Gastrocnemius medialis (tissue), 4 donors: Measurements from ENCODE around the gene PPIP5K1. TPM values are rescaled to one million over a fixed set of nuclear protein-coding genes. Genes with fewer than 3 reads are reported as not detected.

ENCODE experiments used
- ATAC-seq, 2 donors: fragments of 150-250 bp; one replicate each; pipeline ENCODE4 v1.9.1; 2016
- DNase-seq, 2 donors: peaks; one replicate each; pipeline ENCODE4 v3.0.0-alpha.2; 2019
- H3K27ac ChIP-seq, 4 donors: fragments of 200-600 bp; sonication (generic); 1 replicate in 1 of 4; 2 replicates in 3 of 4; pipeline ENCODE4 v1.5.1; 2016 to 2018; ENCODE audit warnings: mild to moderate bottlenecking in 2 of 4, moderate library complexity in 1 of 4
- H3K27me3 ChIP-seq, 3 donors: fragments of 200-600 bp; sonication (generic) in 2 of 3; 1 replicate in 1 of 3; 2 replicates in 2 of 3; pipeline versions ENCODE4 v1.5.1 to v1.6.0; 2016 to 2019; ENCODE audit warnings: mild to moderate bottlenecking in 1 of 3, moderate library complexity in 1 of 3
- H3K36me3 ChIP-seq, 2 donors: fragments of 200-600 bp; sonication (generic) in 1 of 2; one replicate each; pipeline ENCODE4 v1.5.1; 2017 to 2018
- H3K4me1 ChIP-seq, 2 donors: fragments of 200-600 bp; sonication (generic) in 1 of 2; one replicate each; pipeline ENCODE4 v1.5.1; 2016 to 2017; ENCODE audit warnings: mild to moderate bottlenecking in 2 of 2
- H3K4me3 ChIP-seq, 4 donors: fragments of 200-600 bp; sonication (generic) in 3 of 4; 1 replicate in 1 of 4; 2 replicates in 3 of 4; pipeline ENCODE4 v1.5.1; 2016 to 2019; ENCODE audit warnings: mild to moderate bottlenecking in 2 of 4
- H3K9me3 ChIP-seq, 3 donors: fragments of 200-600 bp; sonication (generic) in 2 of 3; 1 replicate in 1 of 3; 2 replicates in 2 of 3; pipeline ENCODE4 v1.5.1; 2016 to 2019
- CTCF ChIP-seq, 5 experiments: fragments of 450-650 bp in 3 of 5; fragments of 200-600 bp in 2 of 5; sonication (generic) in 2 of 5; IDR thresholded peaks in 4 of 5; conservative IDR thresholded peaks in 1 of 5; 1 replicate in 4 of 5; 2 replicates in 1 of 5; pipeline ENCODE4 v1.5.1; 2016 to 2019; ENCODE audit warnings: antibody characterized with exemption in 5 of 5, mild to moderate bottlenecking in 3 of 5, moderate library complexity in 3 of 5
- POLR2A ChIP-seq, 2 donors: fragments of 450-650 bp; IDR thresholded peaks; one replicate each; pipeline ENCODE4 v1.6.1; 2017; ENCODE audit warnings: antibody characterized with exemption in 2 of 2, mild to moderate bottlenecking in 2 of 2, moderate library complexity in 2 of 2
- in situ Hi-C, 4 donors: fragments of 200-750 bp; cut with MboI; loops; one replicate each; pipeline versions ENCODE4 v1.15.0 to v1.8.0; 2017; ENCODE audit warnings: low sequenced_read_pairs in 4 of 4
- intact Hi-C: fragments of 100-400 bp; cut with DNase I; formaldehyde crosslinking; loops from one replicate; pipeline ENCODE4 v1.15.1; 2023; ENCODE audit warnings: low total_unique reads
- total RNA-seq, 4 donors: library from RNA; depleted of rRNA; stranded (reverse); fragments of >200 nt; gene quantifications; one replicate each; pipeline versions ENCODE4 v1.1.0 to v1.2.3, GENCODE V29; 2016

PPIP5K1 gene
- total RNA-seq, 4 donors from 2014 or later: 14.4 to 41.2 (median 16.6) TPM

GRCh38 chr15:43488790-43489189 lies 101.2 kb downstream of the PPIP5K1 start:
- Histone ChIP-seq H3K27ac (no peak overlapping the region), H3K4me1 (peaks cover 10 to 11% of the 10 kb centered on the region in 2 donors), H3K27me3 (no peaks in the 10 kb centered on the region), H3K36me3 (peaks cover 0 to 8% of the 10 kb centered on the region in 2 donors), H3K4me3 (no peak overlapping the region), H3K9me3 (no peaks in the 10 kb centered on the region)
- in situ Hi-C loops (no loop called here), intact Hi-C loops (no loop called here)
- no peak for DNase-seq
- TF ChIP-seq POLR2A (IDR thresholded peaks at IDR 0.05) (no peak), CTCF (IDR thresholded peaks at IDR 0.05 in 4 of 5, conservative IDR thresholded peaks at IDR 0.05 in 1 of 5) (no peak)
- ATAC-seq: no peak

GRCh38 chr15:43487271-43487895 lies 102.6 kb downstream of the PPIP5K1 start:
- Histone ChIP-seq H3K27me3 (no peaks in the 10 kb centered on the region), H3K27ac (no peak overlapping the region), H3K9me3 (no peaks in the 10 kb centered on the region), H3K4me3 (no peak overlapping the region), H3K36me3 (peaks cover 0 to 8% of the 10 kb centered on the region in 2 donors), H3K4me1 (peaks cover 3 to 8% of the 10 kb centered on the region in 2 donors)
- TF ChIP-seq POLR2A (IDR thresholded peaks at IDR 0.05) (no peak), CTCF (IDR thresholded peaks at IDR 0.05 in 4 of 5, conservative IDR thresholded peaks at IDR 0.05 in 1 of 5) (no peak)
- intact Hi-C loops: no loop called here
- in situ Hi-C loops: no loop called here
- no peak for DNase-seq
- ATAC-seq: no peak

- Histone ChIP-seq H3K27me3 (no peaks in the 10 kb centered on the region), H3K36me3 (peaks cover 0 to 11% of the 10 kb centered on the region in 2 donors), H3K27ac (no peak overlapping the region), H3K4me1 (no peaks in the 10 kb centered on the region), H3K4me3 (no peak overlapping the region), H3K9me3 (no peaks in the 10 kb centered on the region)
- ATAC-seq: no peak
- in situ Hi-C loops: no loop called here
- no peak for TF ChIP-seq CTCF (IDR thresholded peaks at IDR 0.05 in 4 of 5, conservative IDR thresholded peaks at IDR 0.05 in 1 of 5)
- no peak for TF ChIP-seq POLR2A (IDR thresholded peaks at IDR 0.05)
- intact Hi-C loops: no loop called here
- no peak for DNase-seq
Measured at GRCh38 chr15:43484455-43484854, 105.6 kb downstream of the PPIP5K1 start.

Other genes with a start within 250 kb of the PPIP5K1 start
- gene ZSCAN29, start 219.2 kb downstream of the PPIP5K1 start, total RNA-seq: 10 to 100 TPM; 20.7 to 42.2 (median 25.1) TPM
- gene TUBGCP4, start 219.1 kb downstream of the PPIP5K1 start, total RNA-seq: 10 to 100 TPM; 13.6 to 16.1 (median 14.7) TPM
- 10 to 100 TPM in 3 of 4 donors, 1 to 10 TPM in 1; 9.0 to 17.0 (median 13.3) TPM for gene TP53BP1, start 97.1 kb downstream of the PPIP5K1 start, total RNA-seq
- gene MAP1A, start 72.6 kb downstream of the PPIP5K1 start, total RNA-seq: 10 to 100 TPM in 2 of 4 donors, 1 to 10 TPM in 2; 3.5 to 13.0 (median 8.2) TPM
- under 1 TPM in 1 of 4 donors, not detected in 3; 0.46 TPM for gene CKMT1B, start 3.8 kb upstream of the PPIP5K1 start, total RNA-seq
- under 1 TPM in 1 of 4 donors, not detected in 3; 0.41 TPM for gene STRC, start 28.6 kb upstream of the PPIP5K1 start, total RNA-seq
- gene CATSPER2, start 58.6 kb upstream of the PPIP5K1 start, total RNA-seq: 1 to 10 TPM in 3 of 4 donors, under 1 TPM in 1; 0.29 to 2.1 (median 1.1) TPM
- under 1 TPM in 1 of 4 donors, not detected in 3; 0.41 TPM for gene CKMT1A, start 103.7 kb upstream of the PPIP5K1 start, total RNA-seq
- 10 to 100 TPM; 26.6 to 45.1 (median 30.3) TPM for gene PDIA3, start 156.2 kb upstream of the PPIP5K1 start, total RNA-seq
- 1 to 10 TPM; 2.1 to 6.3 (median 2.6) TPM for gene ELL3, start 186.8 kb upstream of the PPIP5K1 start, total RNA-seq
- gene SERF2, start 202.1 kb upstream of the PPIP5K1 start, total RNA-seq: 100 to 1,000 TPM; 491 to 646 (median 617) TPM
- under 1 TPM in 3 of 4 donors, not detected in 1; 0.18 to 0.82 (median 0.29) TPM for gene SERINC4, start 210.0 kb upstream of the PPIP5K1 start, total RNA-seq
- 10 to 100 TPM; 19.5 to 33.9 (median 24.7) TPM for gene HYPK, start 210.4 kb upstream of the PPIP5K1 start, total RNA-seq
- 10 to 100 TPM; 10.8 to 26.3 (median 14.7) TPM for gene MFAP1, start 234.5 kb upstream of the PPIP5K1 start, total RNA-seq
- gene WDR76, start 236.8 kb upstream of the PPIP5K1 start, total RNA-seq: 1 to 10 TPM in 1 of 4 donors, under 1 TPM in 3; 0.12 to 1.0 (median 0.37) TPM